ENCODE data around the gene CYB5R3. TPM values are rescaled to one million over a fixed set of nuclear protein-coding genes. Genes with fewer than 3 reads are reported as not detected.
"Not testable (repeated sequence)": the region's sequence is repeated elsewhere in the genome, so short reads cannot be mapped to it uniquely, and the experiment has no call there.

CYB5R3 gene
- total RNA-seq, 8 experiments from 2014 or later, result 19.7 to 89.0 (median 54.0) TPM

DNA sequence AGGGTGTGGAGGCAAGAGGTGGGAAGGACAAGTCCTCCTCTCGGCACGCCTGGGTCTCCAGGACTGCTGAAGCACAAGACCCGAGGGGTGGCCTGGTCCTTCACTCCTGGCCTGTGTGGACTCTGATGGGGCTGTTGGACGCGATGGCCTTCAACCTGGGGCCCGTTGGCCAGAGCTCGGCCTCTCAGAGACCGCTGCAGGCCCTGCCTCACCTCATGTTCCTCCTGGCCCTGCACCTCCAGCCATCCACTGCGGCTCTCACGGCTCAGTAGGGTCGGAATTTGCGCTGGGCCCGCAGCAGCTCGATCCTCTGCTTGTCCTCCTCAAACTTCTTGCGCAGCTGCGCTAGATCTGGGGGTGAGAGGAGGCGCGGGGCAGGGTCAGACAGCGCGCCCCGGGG lies 74.7 kb downstream of the CYB5R3 start:
- H3K4me3 ChIP-seq; in situ Hi-C loops (cut with MboI; ENCODE audit: low pct_unique_long_range_greater_than_20kb in 2 of 9, low sequenced_read_pairs in 9 of 9, unreplicated experiment in 9 of 9); H3K27ac ChIP-seq; ATAC-seq (replicated peaks in 6 of 8); H3K4me1 ChIP-seq (replicated peaks in 1 of 2): not testable (repeated sequence)
- WGBS, 10 experiments, result 90 to 100% methylated on average over 2 to 3 of the region's 21 CpGs; no CpG with 5 or more reads in 8 of the 10 experiments

DNA sequence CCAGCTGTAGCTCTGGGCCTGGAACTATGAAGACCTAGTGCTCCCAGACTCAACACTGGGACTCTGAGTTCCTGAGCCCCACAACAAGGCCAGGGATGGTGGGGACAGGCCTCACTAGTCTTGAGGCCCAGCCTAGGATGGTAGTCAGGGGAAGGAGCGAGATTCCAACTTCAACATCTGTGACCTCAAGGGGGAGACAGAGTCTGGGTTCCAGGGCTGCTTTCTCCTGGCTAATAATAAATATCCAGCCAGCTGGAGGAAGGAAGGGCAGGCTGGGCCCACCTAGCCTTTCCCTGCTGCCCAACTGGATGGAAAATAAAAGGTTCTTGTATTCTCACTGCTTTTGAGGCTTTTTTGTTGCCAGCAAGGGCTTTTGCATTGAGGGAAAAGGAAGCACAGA lies 75.1 kb downstream of the CYB5R3 start:
- WGBS, 10 experiments, result no CpG with 5 or more reads among the region's 1 CpG
- in situ Hi-C loops (cut with MboI; ENCODE audit: low pct_unique_long_range_greater_than_20kb in 2 of 9, low sequenced_read_pairs in 9 of 9, unreplicated experiment in 9 of 9); H3K27ac ChIP-seq; H3K4me3 ChIP-seq; H3K4me1 ChIP-seq (replicated peaks in 1 of 2): not testable (repeated sequence)
- ATAC-seq (replicated peaks in 6 of 8), result peak in 1 of 8 experiments; percentile 15

DNA sequence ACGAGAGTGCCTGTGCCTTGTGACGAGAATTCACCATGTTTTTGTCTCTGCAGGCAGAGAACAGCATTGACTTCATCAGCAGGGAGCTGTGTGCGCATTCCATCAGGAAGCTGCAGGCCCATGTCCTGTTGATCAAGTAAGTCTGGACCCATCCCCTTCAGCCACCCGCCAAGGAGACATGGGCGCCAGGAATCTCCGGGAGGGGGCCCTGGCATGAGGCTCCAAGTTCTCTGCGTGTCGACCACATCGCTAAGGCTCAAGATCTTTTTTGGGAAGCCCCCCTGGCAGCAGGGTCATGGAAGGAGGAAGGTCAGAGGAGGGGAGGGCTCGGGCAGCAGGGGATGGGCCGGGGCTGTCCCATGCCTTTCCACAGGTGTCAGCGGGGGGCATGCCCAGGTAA lies 78.1 kb downstream of the CYB5R3 start:
- H3K27ac ChIP-seq; ATAC-seq (replicated peaks in 6 of 8); H3K4me3 ChIP-seq; in situ Hi-C loops (cut with MboI; ENCODE audit: low pct_unique_long_range_greater_than_20kb in 2 of 9, low sequenced_read_pairs in 9 of 9, unreplicated experiment in 9 of 9); H3K4me1 ChIP-seq (replicated peaks in 1 of 2): not testable (repeated sequence)
- 100% methylated on average over 1 of the region's 12 CpGs; no CpG with 5 or more reads in 9 of the 10 experiments for WGBS, 10 experiments

DNA sequence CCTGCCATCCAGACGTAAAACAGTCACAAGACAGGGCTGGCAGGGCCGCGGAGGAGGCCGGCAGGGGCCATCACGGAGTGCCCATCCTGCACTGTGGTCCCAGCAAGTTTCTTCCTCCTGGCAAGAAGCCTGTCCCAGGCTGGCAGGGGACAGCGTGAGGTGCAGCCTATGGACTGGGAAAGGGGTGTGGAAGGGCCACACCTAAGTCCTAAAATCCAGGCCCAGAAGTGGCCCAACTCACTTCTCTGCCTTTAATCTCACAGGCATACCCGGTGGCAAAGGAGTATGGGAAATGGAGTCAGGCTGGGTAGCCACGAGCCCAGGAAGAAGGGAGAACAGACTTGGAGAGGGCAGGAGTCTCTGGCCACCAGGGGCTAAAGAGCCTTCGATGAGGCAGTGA lies 78.6 kb downstream of the CYB5R3 start:
- H3K27ac ChIP-seq; H3K4me1 ChIP-seq (replicated peaks in 1 of 2); H3K4me3 ChIP-seq; in situ Hi-C loops (cut with MboI; ENCODE audit: low pct_unique_long_range_greater_than_20kb in 2 of 9, low sequenced_read_pairs in 9 of 9, unreplicated experiment in 9 of 9): not testable (repeated sequence)
- 80 to 100% (median 90%) methylated on average over 1 to 3 of the region's 9 CpGs; no CpG with 5 or more reads in 7 of the 10 experiments for WGBS, 10 experiments
- ATAC-seq (replicated peaks in 6 of 8), result peak in 1 of 8 experiments; percentile 10

DNA sequence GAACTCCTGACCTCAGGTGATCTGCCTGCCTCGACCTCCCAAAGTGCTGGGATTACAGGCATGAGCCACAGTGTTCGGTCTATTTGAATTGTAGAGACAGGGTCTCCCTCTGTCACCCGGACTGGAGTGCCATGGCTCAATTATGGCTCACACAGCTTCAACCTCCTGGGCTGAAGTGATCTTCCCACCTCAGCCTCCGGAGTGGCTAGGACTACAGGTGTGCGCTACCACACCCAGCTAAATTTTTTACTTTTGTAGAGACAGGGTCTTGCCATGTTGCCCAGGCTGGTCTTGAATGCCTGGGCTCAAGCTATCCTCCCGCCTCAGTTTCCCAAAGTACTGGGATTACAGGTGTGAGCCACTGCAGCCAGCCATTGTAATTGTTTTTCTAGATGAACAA lies 81.2 kb downstream of the CYB5R3 start:
- 100% methylated on average over 1 to 3 of the region's 6 CpGs; no CpG with 5 or more reads in 8 of the 10 experiments for WGBS, 10 experiments
- H3K4me3 ChIP-seq; H3K4me1 ChIP-seq (replicated peaks in 1 of 2); in situ Hi-C loops (cut with MboI; ENCODE audit: low pct_unique_long_range_greater_than_20kb in 2 of 9, low sequenced_read_pairs in 9 of 9, unreplicated experiment in 9 of 9); ATAC-seq (replicated peaks in 6 of 8); H3K27ac ChIP-seq: not testable (repeated sequence)

Other genes starting within 250 kb of the CYB5R3 start
- gene NFAM1, start 217.0 kb downstream of the CYB5R3 start, total RNA-seq, result 1 to 10 TPM in 2 of 8 experiments, under 1 TPM in 6; 0.16 to 1.1 (median 0.54) TPM
- 10 to 100 TPM; 15.1 to 43.7 (median 29.1) TPM for gene RRP7A, start 129.6 kb downstream of the CYB5R3 start, total RNA-seq
- 1 to 10 TPM in 6 of 8 experiments, under 1 TPM in 2; 0.54 to 3.0 (median 1.9) TPM for gene SERHL2, start 95.4 kb downstream of the CYB5R3 start, total RNA-seq
- gene POLDIP3, start 34.5 kb downstream of the CYB5R3 start, total RNA-seq, result 10 to 100 TPM; 35.5 to 63.0 (median 54.1) TPM
- gene ATP5MGL, start 8.8 kb downstream of the CYB5R3 start, total RNA-seq, result under 1 TPM in 2 of 8 experiments, not detected in 6; 0.58 to 0.84 TPM
- 10 to 100 TPM in 1 of 8 experiments, 1 to 10 TPM in 4, under 1 TPM in 3; 0.09 to 15.0 (median 1.2) TPM for gene A4GALT, start 71.5 kb upstream of the CYB5R3 start, total RNA-seq
- gene ARFGAP3, start 207.9 kb upstream of the CYB5R3 start, total RNA-seq, result 10 to 100 TPM; 22.3 to 64.2 (median 39.2) TPM

Measured in motor neuron (in vitro differentiated cells).